Psoas muscle (tissue), 8 donors: ENCODE data around the gene NFATC1. TPM values are rescaled to one million over a fixed set of nuclear protein-coding genes. Genes with fewer than 3 reads are reported as not detected.

ENCODE experiments used
- ATAC-seq, 4 donors: fragments of 200-7000 bp; cut with Tn5 transposase; one replicate each; pipeline ENCODE4 v1.9.1; 2020; ENCODE audit warnings: moderate library complexity in 3 of 4, mild to moderate bottlenecking in 2 of 4
- DNase-seq, 2 donors: peaks; one replicate each; pipeline ENCODE4 v3.0.0-alpha.2; 2020
- H3K27ac ChIP-seq: fragments of 200-600 bp; one replicate; pipeline ENCODE4 v1.8.0; 2022
- H3K27me3 ChIP-seq, 3 donors: fragments of 200-600 bp in 1 of 3; one replicate each; pipeline versions ENCODE4 v1.6.1 to v1.8.0; 2013 to 2022; ENCODE audit warnings: low read length in 2 of 3, mild to moderate bottlenecking in 2 of 3, moderate library complexity in 1 of 3; ENCODE audit not compliant: insufficient read depth in 3 of 3
- H3K36me3 ChIP-seq, 2 donors: fragments of 200-600 bp in 1 of 2; one replicate each; pipeline versions ENCODE4 v1.6.1 to v1.8.0; 2013 to 2022; ENCODE audit warnings: low read depth in 1 of 2, mild to moderate bottlenecking in 1 of 2, moderate library complexity in 1 of 2; ENCODE audit not compliant: insufficient read depth in 1 of 2
- H3K4me1 ChIP-seq: fragments of 200-600 bp; one replicate; pipeline ENCODE4 v1.8.0; 2022
- H3K4me3 ChIP-seq: fragments of 200-600 bp; one replicate; pipeline ENCODE4 v1.8.0; 2022; ENCODE audit warnings: mild to moderate bottlenecking
- H3K9me3 ChIP-seq: fragments of 200-600 bp; one replicate; pipeline ENCODE4 v1.8.0; 2022
- CTCF ChIP-seq: fragments of 200-600 bp; IDR thresholded peaks from one replicate; pipeline ENCODE4 v1.8.0; 2022; ENCODE audit warnings: antibody characterized with exemption
- whole genome bisulfite sequencing, 3 donors: extraction: QIAGEN DNeasy Blood & Tissue Kit; methylation state at CpG; one replicate each; pipeline versions ENCODE4 v1.1.6 to v1.1.7; 2013; 5-methylcytosine and 5-hydroxymethylcytosine counted together
- intact Hi-C, 2 donors: fragments of 100-400 bp; cut with DNase I; formaldehyde crosslinking; loops; one replicate each; pipeline versions ENCODE4 v1.11.0 to v1.14.2; 2022
- polyA plus RNA-seq, 3 donors: library from polyadenylated mRNA; stranded (reverse); fragments of 200-250 nt; gene quantifications; one replicate each; pipeline ENCODE4 v1.2.3, GENCODE V29; 2013
- total RNA-seq, 4 donors: library from RNA; stranded (reverse); fragmentation: NEBNext Ultra II Directional in 2 of 4; extraction: Animal tissue kit (Norgen Biotek cat#: 25700) in 2 of 4; gene quantifications; one replicate each; pipeline versions ENCODE4 v1.2.1 to v1.2.4, GENCODE V29; 2021 to 2023
- donor health status: healthy with polysubstance abuse.
- donor health status: DM: no; HTN: no; CAD: no; lungs with moderate emphysema.
- donor health status: Bipolar disorder and iron deficiency.
- donor health status: healthy.
- donor health status: DM: yes; HTN: yes; CAD: no.
- donor health status: DM: no; HTN: no; CAD: no.
- donor health status: DM: no; HTN: no; CAD: no.
- donor health status: DM: yes; HTN: yes; CAD: no.

NFATC1 gene
- total and polyA plus RNA-seq, 7 donors, result 3.0 to 28.7 (median 21.0) TPM

GRCh38 chr18:79424008-79424565, 28.4 kb downstream of the NFATC1 start:
- 65 to 77% (median 69%) methylated on average over 24 to 30 of the region's 30 CpGs for WGBS, 3 donors
- Histone ChIP-seq H3K9me3 (no peaks in the 10 kb centered on the region), H3K27me3 (no peaks in the 10 kb centered on the region), H3K27ac (no peak overlapping the region), H3K4me1 (peaks cover 21% of the 10 kb centered on the region), H3K4me3 (no peak overlapping the region), H3K36me3 (peaks cover 0 to 17% of the 10 kb centered on the region in 2 donors)
- intact Hi-C loops, result no loop called here
- no peak for TF ChIP-seq CTCF
- ATAC-seq (peak; percentile 44 to 68 (median 62)), DNase-seq (peak; percentile 73 to 81)

GRCh38 chr18:79424880-79425568, 29.3 kb downstream of the NFATC1 start:
- Histone ChIP-seq H3K9me3 (no peaks in the 10 kb centered on the region), H3K36me3 (peaks cover 0 to 17% of the 10 kb centered on the region in 2 donors), H3K4me1 (peaks cover 21% of the 10 kb centered on the region), H3K4me3 (no peak overlapping the region), H3K27me3 (no peaks in the 10 kb centered on the region), H3K27ac (no peak overlapping the region)
- no peak for ATAC-seq
- intact Hi-C loops, result no loop called here
- DNase-seq, result no peak
- WGBS, 3 donors, result 90 to 94% (median 90%) methylated on average over 19 of the region's 19 CpGs
- no peak for TF ChIP-seq CTCF

GRCh38 chr18:79425569-79425886, 29.8 kb downstream of the NFATC1 start:
- peaks cover 0 to 17% of the 10 kb centered on the region in 2 donors for H3K36me3 ChIP-seq
- no peaks in the 10 kb centered on the region for H3K9me3 ChIP-seq
- TF ChIP-seq CTCF, result no peak
- H3K27me3 ChIP-seq, result no peaks in the 10 kb centered on the region
- WGBS, 3 donors, result 82 to 90% (median 87%) methylated on average over 12 of the region's 12 CpGs
- peaks cover 21% of the 10 kb centered on the region for H3K4me1 ChIP-seq
- H3K4me3 ChIP-seq, result no peak overlapping the region
- H3K27ac ChIP-seq, result no peak overlapping the region
- intact Hi-C loops, result no loop called here
- DNase-seq, result no peak
- no peak for ATAC-seq

GRCh38 chr18:79426376-79427300, 30.9 kb downstream of the NFATC1 start:
- H3K27ac ChIP-seq, result no peak overlapping the region
- 79 to 87% (median 83%) methylated on average over 37 of the region's 37 CpGs for WGBS, 3 donors
- ATAC-seq, result no peak
- no peak for DNase-seq
- no peak for TF ChIP-seq CTCF
- H3K4me3 ChIP-seq, result no peak overlapping the region
- intact Hi-C loops, result no loop called here
- H3K4me1 ChIP-seq, result peaks cover 21% of the 10 kb centered on the region
- no peaks in the 10 kb centered on the region for H3K9me3 ChIP-seq
- peaks cover 0 to 15% of the 10 kb centered on the region in 2 donors for H3K36me3 ChIP-seq
- no peaks in the 10 kb centered on the region for H3K27me3 ChIP-seq
